Fibroblast of the aortic adventitia (primary cell): Measurements from ENCODE around the gene PNCK. TPM values are rescaled to one million over a fixed set of nuclear protein-coding genes. Genes with fewer than 3 reads are reported as not detected.
A peak's percentile ranks its signal among the peaks of the same experiment; 100 is the strongest.

ENCODE experiments used
- DNase-seq: peaks from one replicate; pipeline ENCODE4 v3.0.0-alpha.2; 2010; ENCODE audit warnings: low read depth
- H3K4me3 ChIP-seq: 2 replicates; pipeline ENCODE4 v1.5.1; 2011; ENCODE audit warnings: low read depth, mild to moderate bottlenecking, control low read depth, low read length, moderate library complexity
- total RNA-seq: library from RNA; depleted of rRNA; stranded (reverse); fragments of >200 nt; gene quantifications from 2 replicates; pipeline ENCODE4 v1.2.3, GENCODE V29; 2012; ENCODE audit warnings: low replicate concordance
- TF ChIP-seq, protein P1 (sequence below): IDR thresholded peaks from 2 replicates; pipeline ENCODE4 v1.5.1; 2011; ENCODE audit warnings: mild to moderate bottlenecking, low read length, control low read depth, inconsistent platforms; ENCODE audit not compliant: insufficient read depth

PNCK gene
- total RNA-seq, 1 donor = not detected

DNA sequence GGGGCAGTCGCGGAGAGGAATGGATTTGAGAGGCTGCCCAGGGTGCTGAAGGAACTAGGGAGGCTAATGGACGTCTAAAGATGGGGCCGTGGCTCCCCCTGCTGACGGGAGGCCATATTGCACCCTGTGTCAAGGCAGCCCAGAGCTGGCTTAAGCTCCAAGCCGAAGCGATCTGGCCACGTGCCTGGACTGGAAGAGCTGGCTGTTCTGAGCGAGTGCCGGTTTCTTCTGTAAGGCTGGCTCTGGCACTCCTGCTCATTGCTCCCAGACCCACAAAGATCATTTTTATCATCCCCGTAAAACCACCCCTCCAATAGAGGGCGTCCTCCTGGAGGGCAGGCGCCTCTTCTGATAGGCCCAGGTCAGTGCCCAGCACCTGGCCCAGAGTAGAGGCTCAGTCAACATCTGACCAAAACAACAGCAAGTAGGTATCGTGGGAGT lies 5.6 kb downstream of the PNCK start:
- peak overlapping the region; percentile 44 for H3K4me3 ChIP-seq
- TF ChIP-seq, protein P1, sequence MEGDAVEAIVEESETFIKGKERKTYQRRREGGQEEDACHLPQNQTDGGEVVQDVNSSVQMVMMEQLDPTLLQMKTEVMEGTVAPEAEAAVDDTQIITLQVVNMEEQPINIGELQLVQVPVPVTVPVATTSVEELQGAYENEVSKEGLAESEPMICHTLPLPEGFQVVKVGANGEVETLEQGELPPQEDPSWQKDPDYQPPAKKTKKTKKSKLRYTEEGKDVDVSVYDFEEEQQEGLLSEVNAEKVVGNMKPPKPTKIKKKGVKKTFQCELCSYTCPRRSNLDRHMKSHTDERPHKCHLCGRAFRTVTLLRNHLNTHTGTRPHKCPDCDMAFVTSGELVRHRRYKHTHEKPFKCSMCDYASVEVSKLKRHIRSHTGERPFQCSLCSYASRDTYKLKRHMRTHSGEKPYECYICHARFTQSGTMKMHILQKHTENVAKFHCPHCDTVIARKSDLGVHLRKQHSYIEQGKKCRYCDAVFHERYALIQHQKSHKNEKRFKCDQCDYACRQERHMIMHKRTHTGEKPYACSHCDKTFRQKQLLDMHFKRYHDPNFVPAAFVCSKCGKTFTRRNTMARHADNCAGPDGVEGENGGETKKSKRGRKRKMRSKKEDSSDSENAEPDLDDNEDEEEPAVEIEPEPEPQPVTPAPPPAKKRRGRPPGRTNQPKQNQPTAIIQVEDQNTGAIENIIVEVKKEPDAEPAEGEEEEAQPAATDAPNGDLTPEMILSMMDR = peak; percentile 72
- peak; percentile 84 for DNase-seq

DNA sequence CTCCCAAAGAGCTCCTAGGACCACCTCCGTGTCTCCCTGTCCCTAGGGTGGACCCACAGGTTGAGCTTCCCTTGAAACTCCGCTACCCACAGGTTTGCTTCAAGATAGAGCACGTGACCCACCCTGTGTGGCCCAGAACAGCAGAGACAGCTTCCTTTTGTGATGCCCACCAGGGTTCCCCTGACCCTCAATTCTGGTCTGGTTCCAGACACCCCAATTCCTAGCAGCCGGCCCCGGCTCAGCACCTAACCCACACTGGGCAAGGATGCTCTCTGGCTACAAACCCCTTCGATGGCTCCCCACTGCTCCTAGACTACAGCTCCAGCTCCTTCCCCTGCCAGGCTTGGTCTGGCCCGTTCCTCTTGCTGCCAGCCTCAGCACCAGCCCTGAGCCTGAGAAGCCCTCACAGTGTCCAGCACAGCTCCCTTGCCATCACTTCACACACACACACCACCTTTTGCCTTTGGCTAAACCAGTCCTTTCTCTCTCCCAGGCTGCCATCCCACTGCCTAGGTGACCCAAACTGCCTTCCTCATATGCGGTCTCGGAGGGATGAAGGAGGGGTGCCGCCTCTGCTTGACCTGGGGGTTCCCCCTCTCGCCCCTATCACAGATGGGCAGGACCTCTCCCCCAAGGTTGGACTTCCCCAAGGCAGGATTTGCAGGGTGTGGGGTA lies 6.2 kb downstream of the PNCK start:
- TF ChIP-seq, protein P1 = no peak
- peak overlapping the region; percentile 44 for H3K4me3 ChIP-seq
- no peak for DNase-seq

DNA sequence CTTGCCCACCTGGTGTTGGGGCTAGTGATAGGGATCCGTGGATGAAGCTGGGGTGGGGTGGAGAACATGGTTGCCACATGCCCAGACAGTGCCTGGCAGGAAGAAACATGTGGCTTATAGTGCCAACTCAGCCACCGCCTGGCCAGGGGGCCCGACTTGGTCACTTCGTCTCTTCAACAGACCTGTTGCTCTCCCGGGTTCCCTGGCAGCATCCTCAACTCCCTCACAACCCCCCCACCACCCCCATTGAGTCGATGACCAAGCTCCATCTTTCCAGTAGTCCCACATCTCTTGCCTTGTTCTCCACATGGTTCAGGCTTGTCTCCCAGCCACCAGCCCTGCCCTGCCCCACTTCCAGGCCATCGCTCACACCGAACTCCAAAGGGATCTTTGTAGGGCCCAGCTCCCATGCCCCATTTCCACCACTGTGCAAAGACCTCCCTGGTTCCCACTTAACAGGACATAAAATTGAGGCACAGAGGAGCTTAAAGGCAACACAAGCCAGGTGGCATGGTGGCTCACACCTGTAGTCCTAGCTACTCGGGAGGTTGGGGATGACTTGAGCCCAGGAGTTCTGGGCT lies 7.8 kb downstream of the PNCK start:
- no peak for DNase-seq
- TF ChIP-seq, protein P1 = no peak

DNA sequence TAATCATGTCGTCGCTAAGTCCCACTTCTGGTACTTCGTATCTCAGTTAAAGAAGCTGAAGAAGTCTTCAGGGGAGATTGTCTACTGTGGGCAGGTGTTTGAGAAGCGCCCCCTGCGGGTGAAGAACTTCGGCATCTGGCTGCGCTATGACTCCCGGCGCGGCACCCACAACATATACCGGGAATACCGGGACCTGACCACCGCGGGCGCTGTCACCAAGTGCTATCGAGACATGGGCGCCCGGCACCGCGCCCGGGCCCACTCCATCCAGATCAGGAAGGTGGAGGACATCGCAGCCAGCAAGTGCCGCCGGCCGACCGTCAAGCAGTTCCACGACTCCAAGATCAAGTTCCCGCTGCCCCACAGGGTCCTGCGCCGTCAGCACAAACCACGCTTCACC lies 11.3 kb downstream of the PNCK start:
- TF ChIP-seq, protein P1 = peak; percentile 40
- no peak overlapping the region for H3K4me3 ChIP-seq
- DNase-seq = peak; percentile 20

More for the DNA sequence above, 7.8 kb downstream of the PNCK start:
- H3K4me3 ChIP-seq = no peak overlapping the region

DNA sequence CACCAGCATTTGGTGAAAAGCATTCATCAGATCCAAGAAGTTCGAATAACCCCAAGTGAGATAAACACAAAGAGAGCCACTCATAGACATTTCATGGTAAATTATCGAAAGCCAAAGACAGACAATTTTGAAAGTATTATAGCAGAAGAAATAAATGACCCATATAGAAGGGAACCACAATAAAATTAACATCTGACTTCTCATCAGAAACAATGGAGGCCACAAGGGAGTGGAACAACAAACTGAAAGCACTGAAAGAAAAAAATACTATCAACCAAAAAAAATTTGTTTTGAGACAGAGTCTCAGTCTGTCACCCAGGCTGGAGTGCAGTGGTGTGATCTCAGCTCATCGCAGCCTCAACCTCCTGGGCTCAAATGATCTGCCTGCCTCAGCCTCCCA lies 14.3 kb downstream of the PNCK start:
- TF ChIP-seq, protein P1 = no peak
- DNase-seq = no peak
- H3K4me3 ChIP-seq = no peak overlapping the region

DNA sequence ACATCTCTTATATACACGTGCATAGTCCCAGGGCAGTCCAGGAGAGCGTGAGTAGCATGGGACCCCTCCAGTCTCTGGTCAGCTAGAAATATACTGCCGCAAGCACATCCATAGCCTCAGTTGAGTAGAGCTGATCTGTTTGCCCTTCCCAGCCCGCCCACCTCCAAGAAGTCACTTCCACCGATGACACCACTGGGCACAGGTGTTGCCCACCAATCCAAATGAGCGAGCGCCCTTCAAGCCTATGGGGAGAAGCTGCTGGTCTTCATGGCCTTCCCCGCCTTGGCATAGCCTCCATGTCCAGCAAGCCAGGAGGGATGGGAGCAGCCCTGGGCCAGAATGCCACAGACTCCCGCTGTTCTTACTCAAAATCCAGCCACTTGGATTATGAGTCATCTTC lies 16.5 kb downstream of the PNCK start:
- DNase-seq = no peak
- H3K4me3 ChIP-seq = no peak overlapping the region
- TF ChIP-seq, protein P1 = no peak
